GM12873 (cell line): ENCODE data around the gene P2RY14.

Source experiments
- TF ChIP-seq, protein P1 (sequence below): IDR thresholded peaks from 2 replicates; pipeline ENCODE4 v1.5.1; 2012; ENCODE audit warnings: low read depth, mild to moderate bottlenecking, moderate library complexity, low read length, control low read depth; ENCODE audit not compliant: insufficient read depth; ENCODE audit errors: missing control alignments

Gene P2RY14

DNA sequence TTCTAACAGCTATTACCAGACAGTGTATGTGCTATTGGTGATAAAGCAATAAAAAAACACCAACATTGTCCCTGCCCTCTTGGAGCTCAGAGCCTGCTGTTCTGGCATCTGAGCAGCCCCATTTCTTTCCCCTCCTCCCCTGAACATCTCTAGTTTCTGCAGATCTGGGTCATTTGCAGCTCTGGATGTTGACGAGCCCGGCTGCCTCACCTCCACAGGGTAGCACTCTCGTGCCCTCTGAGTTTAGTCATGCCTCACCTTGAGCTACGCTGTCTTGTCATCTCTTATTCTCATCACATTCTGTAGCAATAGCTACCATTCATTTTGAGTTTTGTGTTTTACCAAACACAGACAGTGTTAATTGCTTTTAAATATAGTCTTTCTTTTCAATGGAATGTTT lies 45.4 kb downstream of the P2RY14 start:
- TF ChIP-seq, protein P1, sequence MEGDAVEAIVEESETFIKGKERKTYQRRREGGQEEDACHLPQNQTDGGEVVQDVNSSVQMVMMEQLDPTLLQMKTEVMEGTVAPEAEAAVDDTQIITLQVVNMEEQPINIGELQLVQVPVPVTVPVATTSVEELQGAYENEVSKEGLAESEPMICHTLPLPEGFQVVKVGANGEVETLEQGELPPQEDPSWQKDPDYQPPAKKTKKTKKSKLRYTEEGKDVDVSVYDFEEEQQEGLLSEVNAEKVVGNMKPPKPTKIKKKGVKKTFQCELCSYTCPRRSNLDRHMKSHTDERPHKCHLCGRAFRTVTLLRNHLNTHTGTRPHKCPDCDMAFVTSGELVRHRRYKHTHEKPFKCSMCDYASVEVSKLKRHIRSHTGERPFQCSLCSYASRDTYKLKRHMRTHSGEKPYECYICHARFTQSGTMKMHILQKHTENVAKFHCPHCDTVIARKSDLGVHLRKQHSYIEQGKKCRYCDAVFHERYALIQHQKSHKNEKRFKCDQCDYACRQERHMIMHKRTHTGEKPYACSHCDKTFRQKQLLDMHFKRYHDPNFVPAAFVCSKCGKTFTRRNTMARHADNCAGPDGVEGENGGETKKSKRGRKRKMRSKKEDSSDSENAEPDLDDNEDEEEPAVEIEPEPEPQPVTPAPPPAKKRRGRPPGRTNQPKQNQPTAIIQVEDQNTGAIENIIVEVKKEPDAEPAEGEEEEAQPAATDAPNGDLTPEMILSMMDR = no peak

DNA sequence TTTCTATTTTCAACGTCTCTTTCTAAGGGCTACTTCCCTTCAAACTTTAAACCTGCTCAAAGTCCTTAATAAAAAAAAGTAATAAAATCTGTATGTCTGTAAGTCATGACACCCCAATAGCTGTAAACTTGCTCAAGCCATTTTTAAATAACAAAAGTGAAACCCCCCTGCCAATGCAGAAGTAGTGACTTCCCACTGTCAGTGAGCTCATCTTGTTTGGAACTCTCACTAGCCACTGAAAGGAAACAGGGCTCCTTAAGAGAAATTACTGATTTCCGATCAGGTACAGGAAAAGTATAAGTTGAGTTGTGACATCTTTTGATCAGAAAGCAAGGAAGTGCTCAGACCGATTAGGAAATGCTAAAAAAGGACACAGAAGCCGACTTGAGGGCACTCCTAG lies 47.7 kb downstream of the P2RY14 start:
- TF ChIP-seq, protein P1 = no peak

GRCh38 chr3:151228666-151229040 lies 49.7 kb downstream of the P2RY14 start:
- TF ChIP-seq, protein P1 = no peak

GRCh38 chr3:151227807-151228665 lies 50.3 kb downstream of the P2RY14 start:
- TF ChIP-seq, protein P1 = peak; percentile 90

- TF ChIP-seq, protein P1 = no peak
These were observed 51.0 kb downstream of the P2RY14 start for GRCh38 chr3:151227266-151227806.

- TF ChIP-seq, protein P1 = no peak
These were observed 51.5 kb downstream of the P2RY14 start for GRCh38 chr3:151226825-151227224.

- TF ChIP-seq, protein P1 = no peak
These were observed 52.2 kb downstream of the P2RY14 start for GRCh38 chr3:151226088-151226563.
